CD4-positive, alpha-beta T cell treated with Interferon gamma for 1 hour (primary cell): ENCODE measurements around the gene OR6C74.

Experiments used
- DNase-seq: peaks from one replicate; pipeline ENCODE4 v3.0.0-alpha.2; 2020

OR6C74 gene

GRCh38 chr12:55244309-55244708 is at the start of gene OR6C74:
Gene OR6C74 (plus strand): TSS chr12:55244609. CDS start chr12:55247288, 2,679 bp downstream.
- DNase-seq = no peak

DNA sequence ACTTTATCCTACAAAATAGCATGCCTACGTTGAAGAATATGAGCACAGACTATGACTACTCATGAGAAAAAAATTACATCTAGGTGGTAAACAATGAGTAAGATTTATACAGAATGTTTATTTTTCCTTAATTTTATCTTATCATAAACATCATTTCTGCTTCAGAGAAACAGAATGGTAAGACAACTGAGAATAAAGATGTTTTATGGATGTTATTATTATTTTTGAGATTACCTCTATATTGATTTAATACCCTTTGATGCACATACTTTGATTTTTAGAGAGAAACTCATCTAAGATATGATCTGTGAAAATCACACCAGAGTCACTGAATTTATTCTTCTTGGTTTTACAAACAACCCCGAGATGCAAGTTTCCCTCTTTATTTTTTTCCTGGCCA is 23.7 kb upstream of the OR6C74 start, which contains the start of gene OR10A7:
TSS of gene OR10A7 (plus strand) at position 301 of the 400 bp plus-strand sequence. CDS start at position 301, 0 bp downstream.
- no peak for DNase-seq

- DNase-seq = no peak
Measured at GRCh38 chr12:55226523-55226922, 17.9 kb upstream of the OR6C74 start.

DNA sequence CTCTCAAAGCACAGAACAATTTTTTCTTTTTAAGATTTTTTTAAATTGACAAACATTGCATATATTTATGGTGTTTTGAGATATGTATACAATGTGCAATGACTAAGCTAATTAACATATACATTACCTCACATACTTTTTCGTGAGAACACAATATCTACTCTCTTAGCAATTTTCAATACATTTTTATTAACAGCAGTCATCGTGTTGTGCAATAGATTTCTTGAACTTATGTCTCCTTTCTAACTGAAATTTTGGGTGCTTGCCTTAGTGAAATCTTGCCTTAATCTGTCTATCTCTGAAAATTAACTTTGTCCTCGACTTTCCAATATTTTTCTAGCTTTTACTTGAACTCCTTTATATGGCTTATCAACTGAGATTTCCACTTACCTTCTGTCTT is 16.8 kb upstream of the OR6C74 start:
- no peak for DNase-seq

- no peak for DNase-seq
Measured at GRCh38 chr12:55246159-55246558, 1.8 kb downstream of the OR6C74 start.

- DNase-seq = no peak
Measured at GRCh38 chr12:55250944-55251343, 6.5 kb downstream of the OR6C74 start.

- DNase-seq = no peak
Measured at GRCh38 chr12:55253281-55253680, 8.9 kb downstream of the OR6C74 start.

DNA sequence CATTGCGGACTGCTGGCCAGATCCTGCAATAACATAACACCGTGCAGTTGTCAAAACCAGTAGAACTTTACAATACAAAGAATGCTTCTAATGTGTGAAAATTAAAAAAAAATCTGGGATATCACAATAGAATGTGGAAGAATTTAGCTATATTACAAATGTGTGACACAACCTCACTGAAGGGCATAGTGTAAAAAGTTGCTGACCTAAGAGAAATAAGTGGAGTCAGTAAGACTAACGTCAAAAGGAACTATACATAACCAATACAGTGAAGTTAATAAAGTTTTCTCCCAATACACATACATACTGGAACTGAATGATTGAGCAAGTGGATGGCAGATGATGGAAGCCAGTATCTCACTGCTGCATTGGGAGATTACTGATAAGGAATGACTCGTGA is 12.4 kb downstream of the OR6C74 start:
- DNase-seq = no peak

DNA sequence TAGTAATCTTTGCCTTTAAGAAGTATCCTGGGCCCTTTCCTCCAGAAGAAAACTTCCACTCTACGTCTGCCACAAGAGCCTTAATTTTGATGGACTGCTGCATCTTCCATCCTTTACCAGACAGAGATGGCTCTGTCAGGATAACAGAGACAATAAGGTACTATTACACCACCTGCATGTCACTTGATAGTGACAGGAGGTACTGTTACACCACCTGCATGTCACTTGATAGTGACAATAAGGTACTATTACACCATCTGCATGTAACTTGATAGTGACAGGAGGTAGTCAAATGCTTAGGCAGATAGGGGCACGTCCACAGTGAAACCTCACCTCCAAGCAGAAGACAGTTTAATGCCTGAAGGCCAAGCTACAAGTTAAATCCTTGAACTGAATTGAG is 13.9 kb downstream of the OR6C74 start:
- DNase-seq = no peak

GRCh38 chr12:55280991-55281390 is 36.6 kb downstream of the OR6C74 start:
- DNase-seq = no peak

- DNase-seq = no peak
Measured at GRCh38 chr12:55289999-55290398, 45.6 kb downstream of the OR6C74 start.
